Smooth muscle cell of the brain vasculature (primary cell): ENCODE data around the gene FAM53A.

ENCODE experiments used
- DNase-seq: peaks from one replicate; pipeline ENCODE4 v3.0.0-alpha.2; 2012; ENCODE audit warnings: low read depth, low spot score

The FAM53A gene

GRCh38 chr4:1592709-1593417 is 91.2 kb downstream of the FAM53A start:
- no peak for DNase-seq

GRCh38 chr4:1592068-1592708 is 91.9 kb downstream of the FAM53A start:
- DNase-seq: no peak

- no peak for DNase-seq
Observed at GRCh38 chr4:1591107-1591506, 93.0 kb downstream of the FAM53A start.

GRCh38 chr4:1590244-1590643 is 93.9 kb downstream of the FAM53A start:
- no peak for DNase-seq
